SK-N-SH (cell line): ENCODE data around the gene CACNA2D1. TPM values are rescaled to one million over a fixed set of nuclear protein-coding genes. Genes with fewer than 3 reads are reported as not detected.

Experiments used
- CTCF ChIA-PET: fragments of 300-600, 350-600 bp; formaldehyde crosslinking; extraction: SDS; loops from one replicate; lab custom pipeline; 2021; lab: Yijun Ruan, JAX
- POLR2A ChIA-PET: fragments of 350-600 bp; sonication (Branson Sonifier 250); formaldehyde crosslinking; extraction: SDS; loops from one replicate; lab custom pipeline; 2020; ENCODE audit warnings: antibody characterized with exemption, inconsistent platforms; lab: Yijun Ruan, JAX
- DNase-seq: peaks from one replicate; pipeline ENCODE4 v3.0.0; 2012
- H2AFZ ChIP-seq: fragments of 200-600 bp; sonication (generic); 2 replicates; pipeline ENCODE4 v1.8.1; 2016; ENCODE audit warnings: antibody characterized with exemption, mild to moderate bottlenecking, low read depth
- H3F3A ChIP-seq: fragments of 200-600 bp; sonication (generic); replicated peaks from 2 replicates; pipeline ENCODE3; 2016; ENCODE audit warnings: antibody characterized with exemption, mild to moderate bottlenecking; ENCODE audit not compliant: insufficient read depth
- H3K27ac ChIP-seq, 2 experiments: fragments of 200-500 bp in 1 of 2; fragments of 200-600 bp in 1 of 2; sonication (Bioruptor generic) in 1 of 2; sonication (generic), shearing (Covaris generic) in 1 of 2; 2 replicates each; pipeline versions ENCODE4 v1.5.1 to v1.6.1; 2014 to 2016; ENCODE audit warnings: low read depth in 2 of 2, inconsistent platforms in 1 of 2, low read length in 1 of 2, mild to moderate bottlenecking in 1 of 2, mixed read lengths in 1 of 2
- H3K27me3 ChIP-seq: fragments of 200-600 bp; sonication (generic), shearing (Covaris generic); 2 replicates; pipeline ENCODE4 v1.6.1; 2016; ENCODE audit warnings: mixed run types; ENCODE audit not compliant: insufficient read depth
- H3K36me3 ChIP-seq, 2 experiments: fragments of 200-500 bp in 1 of 2; fragments of 200-600 bp in 1 of 2; sonication (Bioruptor generic) in 1 of 2; sonication (generic) in 1 of 2; replicated peaks in 1 of 2; 2 replicates each; pipeline versions ENCODE3 to v1.5.1; 2014 to 2016; ENCODE audit warnings: low read length in 1 of 2, mild to moderate bottlenecking in 1 of 2; ENCODE audit not compliant: insufficient read depth in 2 of 2, control insufficient read depth in 1 of 2
- H3K4me1 ChIP-seq, 2 experiments: fragments of 200-500 bp in 1 of 2; fragments of 200-600 bp in 1 of 2; sonication (Bioruptor generic) in 1 of 2; sonication (generic), shearing (Covaris generic) in 1 of 2; 2 replicates each; pipeline versions ENCODE4 v1.5.1 to v1.6.1; 2014 to 2016; ENCODE audit warnings: low read depth in 1 of 2, low read length in 1 of 2, mixed run types in 1 of 2; ENCODE audit not compliant: insufficient read depth in 2 of 2, control insufficient read depth in 1 of 2
- H3K4me2 ChIP-seq: fragments of 200-600 bp; sonication (generic), shearing (Covaris generic); 2 replicates; pipeline ENCODE4 v1.6.1; 2017; ENCODE audit warnings: mixed run types
- H3K4me3 ChIP-seq, 2 experiments: fragments of 200-500 bp in 1 of 2; fragments of 200-600 bp in 1 of 2; sonication (Bioruptor generic) in 1 of 2; sonication (generic), shearing (Covaris generic) in 1 of 2; 2 replicates each; pipeline versions ENCODE4 v1.5.1 to v1.8.1; 2014 to 2016; ENCODE audit warnings: low read depth in 2 of 2, inconsistent platforms in 1 of 2, low read length in 1 of 2, mild to moderate bottlenecking in 1 of 2, mixed read lengths in 1 of 2, moderate library complexity in 1 of 2
- H3K79me2 ChIP-seq: fragments of 200-600 bp; sonication (generic); 2 replicates; pipeline ENCODE4 v1.8.1; 2017; ENCODE audit warnings: mild to moderate bottlenecking; ENCODE audit not compliant: insufficient read depth
- H3K9ac ChIP-seq: fragments of 200-600 bp; sonication (generic); 2 replicates; pipeline ENCODE4 v1.6.1; 2017; ENCODE audit warnings: mixed run types
- H3K9me2 ChIP-seq: fragments of 200-600 bp; sonication (generic); 2 replicates; pipeline ENCODE4 v1.6.1; 2017; ENCODE audit warnings: mixed run types
- H3K9me3 ChIP-seq: fragments of 200-600 bp; sonication (generic); 2 replicates; pipeline ENCODE4 v1.6.1; 2017; ENCODE audit warnings: mixed run types, mild to moderate bottlenecking, moderate library complexity
- H4K20me1 ChIP-seq: fragments of 200-600 bp; sonication (generic); 2 replicates; pipeline ENCODE4 v1.6.1; 2017; ENCODE audit warnings: mild to moderate bottlenecking, mixed run types; ENCODE audit not compliant: insufficient read depth
- CHD2 ChIP-seq: fragments of 150-350 bp; IDR thresholded peaks from 2 replicates; pipeline ENCODE4 v1.6.1; 2018; ENCODE audit warnings: low read length; ENCODE audit not compliant: partially characterized antibody
- CTCF ChIP-seq: fragments of 200-600 bp; sonication (generic); IDR thresholded peaks from 2 replicates; pipeline ENCODE4 v1.6.1; 2017; ENCODE audit warnings: antibody characterized with exemption, mild to moderate bottlenecking, moderate library complexity
- EP300 ChIP-seq, 2 experiments: IDR thresholded peaks; 2 replicates each; pipeline versions ENCODE4 v1.4.0 to v1.6.1; 2012; ENCODE audit warnings: borderline replicate concordance in 1 of 2, low read depth in 1 of 2, low read length in 1 of 2
- EZH2phosphoT487 ChIP-seq: fragments of 200-600 bp; sonication (generic); IDR thresholded peaks from 2 replicates; pipeline ENCODE4 v1.6.1; 2017; ENCODE audit warnings: low read depth, mixed run types, mild to moderate bottlenecking, antibody characterized with exemption, moderate library complexity, borderline replicate concordance
- FOSL2 ChIP-seq: IDR thresholded peaks from 2 replicates; pipeline ENCODE4 v1.4.0; 2012; ENCODE audit warnings: low read depth, mild to moderate bottlenecking, moderate library complexity, borderline replicate concordance
- GABPA ChIP-seq: IDR thresholded peaks from 2 replicates; pipeline ENCODE4 v1.4.0; 2012; ENCODE audit warnings: low read depth, mild to moderate bottlenecking
- GATA2 ChIP-seq: sonication (generic); formaldehyde crosslinking; IDR thresholded peaks from 2 replicates; pipeline ENCODE4 v1.5.0; 2020; ENCODE audit warnings: mild to moderate bottlenecking, missing genetic modification reagents
- JUND ChIP-seq: IDR thresholded peaks from 2 replicates; pipeline ENCODE4 v1.4.0; 2012
- MEF2A ChIP-seq: IDR thresholded peaks from 2 replicates; pipeline ENCODE4 v1.4.0; 2012; ENCODE audit warnings: low read depth, borderline replicate concordance
- MXI1 ChIP-seq: IDR thresholded peaks from 2 replicates; pipeline ENCODE4 v1.6.1; 2012; ENCODE audit warnings: mild to moderate bottlenecking, low read depth, low read length, improper control_type of control experiment
- PBX3 ChIP-seq: IDR thresholded peaks from 2 replicates; pipeline ENCODE4; 2012
- RCOR1 ChIP-seq: fragments of 150-350 bp; IDR thresholded peaks from 2 replicates; pipeline ENCODE4 v1.6.1; 2017; ENCODE audit warnings: antibody characterized with exemption, low read length
- REST ChIP-seq: IDR thresholded peaks from 2 replicates; pipeline ENCODE4 v1.6.1; 2012; ENCODE audit warnings: mild to moderate bottlenecking, low read depth, low read length, moderate library complexity
- RFX5 ChIP-seq: IDR thresholded peaks from 2 replicates; pipeline ENCODE4 v1.6.1; 2012; ENCODE audit warnings: mild to moderate bottlenecking, improper control_type of control experiment, low read length
- SMC3 ChIP-seq: IDR thresholded peaks from 2 replicates; pipeline ENCODE4 v1.6.1; 2012; ENCODE audit warnings: low read depth, low read length, improper control_type of control experiment
- TEAD4 ChIP-seq: IDR thresholded peaks from 2 replicates; pipeline ENCODE4 v1.4.0; 2012; ENCODE audit warnings: mild to moderate bottlenecking, borderline replicate concordance; ENCODE audit not compliant: insufficient read depth
- USF2 ChIP-seq: fragments of 150-350 bp; IDR thresholded peaks from 2 replicates; pipeline ENCODE4 v1.6.1; 2017; ENCODE audit warnings: antibody characterized with exemption, low read length, low read depth, borderline replicate concordance
- WGBS: methylation state at CpG from one replicate; pipeline ENCODE4 v1.1.6; 2017; ENCODE audit warnings: low lambda C conversion rate; 5-methylcytosine and 5-hydroxymethylcytosine counted together
- polyA plus RNA-seq, 3 experiments: library from polyadenylated mRNA; depleted of rRNA; stranded (reverse); fragments of >200 nt; gene quantifications; 2 replicates each; pipeline ENCODE4 v1.2.3, GENCODE V29; 2012

CACNA2D1 gene
- polyA plus RNA-seq, 1 of the 3 experiments (the other 2 are of a cell fraction): 3.4 TPM

- Histone ChIP-seq H3K4me3 (no peak overlapping the region), H2AFZ (no peak overlapping the region), H3K4me1 (peaks cover 0 to 10% of the 10 kb centered on the region in 2 experiments; a peak in 2 of 4 replicates), H3K79me2 (no peaks in the 10 kb centered on the region), H3K27me3 (no peaks in the 10 kb centered on the region), H3K27ac (peak overlapping the region in 1 of 2 experiments; percentile 34; a peak in 2 of 4 replicates), H3F3A (peaks cover 5% of the 10 kb centered on the region), H3K36me3 (peaks cover 17 to 45% of the 10 kb centered on the region in 2 experiments), H3K9me2 (no peaks in the 10 kb centered on the region), H3K4me2 (no peak overlapping the region), H3K9ac (no peak overlapping the region), H3K9me3 (no peaks in the 10 kb centered on the region; the same call in 1 of the 2 replicates), H4K20me1 (no peaks in the 10 kb centered on the region)
- 100% methylated on average over 1 of the region's 1 CpG for WGBS
- ChIA-PET CTCF (interaction anchor here (0.5 to 14.5 kb wide), 6 partner anchors 10 to 526 kb away, joined by 3 to 182 read pairs (median 3); no protein-coding TSS in a partner anchor), POLR2A (no interaction called here)
- no peak for DNase-seq
- no peak for TF ChIP-seq RCOR1
- TF ChIP-seq SMC3: no peak
- TF ChIP-seq MXI1: no peak
- no peak for TF ChIP-seq EP300 (IDR thresholded peaks at IDR 0.05; ENCODE audit: borderline replicate concordance in 1 of 2, low read depth in 1 of 2, low read length in 1 of 2)
- TF ChIP-seq USF2: no peak
- no peak for TF ChIP-seq CHD2
- TF ChIP-seq MEF2A: no peak
Measured at GRCh38 chr7:82010416-82010815, 433.2 kb downstream of the CACNA2D1 start.

GRCh38 chr7:82007315-82007714 is 436.3 kb downstream of the CACNA2D1 start:
- Histone ChIP-seq H3K27me3 (no peaks in the 10 kb centered on the region), H3K4me2 (no peak overlapping the region), H3K4me1 (peaks cover 0 to 10% of the 10 kb centered on the region in 2 experiments; a peak in 2 of 4 replicates), H2AFZ (no peak overlapping the region), H3K4me3 (no peak overlapping the region), H3K27ac (peak overlapping the region in 1 of 2 experiments; percentile 47; a peak in 2 of 4 replicates), H4K20me1 (no peaks in the 10 kb centered on the region), H3F3A (peaks cover 5% of the 10 kb centered on the region), H3K79me2 (no peaks in the 10 kb centered on the region), H3K9me2 (no peaks in the 10 kb centered on the region), H3K9ac (no peak overlapping the region), H3K9me3 (no peaks in the 10 kb centered on the region), H3K36me3 (peaks cover 30 to 33% of the 10 kb centered on the region in 2 experiments)
- CTCF ChIA-PET: interaction anchor here (0.8 to 1.6 kb wide), 6 partner anchors 9 to 524 kb away, joined by 3 to 9 read pairs (median 3); no protein-coding TSS in a partner anchor
- no peak for DNase-seq
- POLR2A ChIA-PET: interaction anchor here (0.6 kb wide), 1 partner anchor 87 kb away, joined by 3 read pairs; no protein-coding TSS in a partner anchor
- TF ChIP-seq PBX3: no peak
- no peak for TF ChIP-seq EP300 (IDR thresholded peaks at IDR 0.05; ENCODE audit: borderline replicate concordance in 1 of 2, low read depth in 1 of 2, low read length in 1 of 2)
- TF ChIP-seq CHD2: no peak
- no peak for TF ChIP-seq RFX5
- TF ChIP-seq JUND: no peak
- TF ChIP-seq GATA2 (CRISPR knock-in tag): no peak
- no peak for TF ChIP-seq USF2
- TF ChIP-seq TEAD4: no peak
- TF ChIP-seq EZH2phosphoT487: no peak
- no peak for TF ChIP-seq REST
- TF ChIP-seq MEF2A: no peak
- TF ChIP-seq MXI1: no peak
- TF ChIP-seq FOSL2: no peak
- no peak for TF ChIP-seq GABPA
- TF ChIP-seq CTCF: no peak
- WGBS: 88% methylated on average over 3 of the region's 3 CpGs
